ENCODE results near the gene BTBD9.

Gene BTBD9

DNA sequence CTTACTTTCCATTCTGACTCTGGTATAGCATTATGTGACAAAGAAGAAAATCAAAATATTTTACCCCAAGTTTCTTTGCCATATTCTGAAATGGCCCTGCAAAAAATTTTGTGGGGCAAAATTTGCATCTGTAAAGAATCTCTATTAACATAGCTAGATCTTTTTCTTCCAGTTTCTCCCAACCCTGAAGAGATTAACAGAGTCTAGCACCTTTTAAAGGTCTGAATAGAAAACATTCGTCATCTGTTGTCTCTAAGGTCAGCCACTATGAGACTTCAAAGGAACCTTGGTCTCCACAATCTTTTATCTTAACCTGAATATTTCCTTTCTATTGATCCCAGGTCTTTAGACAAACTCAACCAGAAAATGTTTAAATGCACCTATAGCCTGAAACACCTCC lies 205.7 kb downstream of the BTBD9 start:
- H3F3A ChIP-seq (ENCODE audit: control insufficient read depth, insufficient read depth): no peaks in the 10 kb centered on the region
- TF ChIP-seq EZH2phosphoT487 (IDR thresholded peaks at IDR 0.05; ENCODE audit: borderline replicate concordance, low read length): no peak
- TF ChIP-seq, protein P1, sequence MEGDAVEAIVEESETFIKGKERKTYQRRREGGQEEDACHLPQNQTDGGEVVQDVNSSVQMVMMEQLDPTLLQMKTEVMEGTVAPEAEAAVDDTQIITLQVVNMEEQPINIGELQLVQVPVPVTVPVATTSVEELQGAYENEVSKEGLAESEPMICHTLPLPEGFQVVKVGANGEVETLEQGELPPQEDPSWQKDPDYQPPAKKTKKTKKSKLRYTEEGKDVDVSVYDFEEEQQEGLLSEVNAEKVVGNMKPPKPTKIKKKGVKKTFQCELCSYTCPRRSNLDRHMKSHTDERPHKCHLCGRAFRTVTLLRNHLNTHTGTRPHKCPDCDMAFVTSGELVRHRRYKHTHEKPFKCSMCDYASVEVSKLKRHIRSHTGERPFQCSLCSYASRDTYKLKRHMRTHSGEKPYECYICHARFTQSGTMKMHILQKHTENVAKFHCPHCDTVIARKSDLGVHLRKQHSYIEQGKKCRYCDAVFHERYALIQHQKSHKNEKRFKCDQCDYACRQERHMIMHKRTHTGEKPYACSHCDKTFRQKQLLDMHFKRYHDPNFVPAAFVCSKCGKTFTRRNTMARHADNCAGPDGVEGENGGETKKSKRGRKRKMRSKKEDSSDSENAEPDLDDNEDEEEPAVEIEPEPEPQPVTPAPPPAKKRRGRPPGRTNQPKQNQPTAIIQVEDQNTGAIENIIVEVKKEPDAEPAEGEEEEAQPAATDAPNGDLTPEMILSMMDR (IDR thresholded peaks at IDR 0.05; ENCODE audit: low read depth, low read length, poor library complexity, severe bottlenecking): no peak
- no peaks in the 10 kb centered on the region for H4K20me1 ChIP-seq (ENCODE audit: control insufficient read depth, insufficient read depth, low read depth, low read length)
- H3K27me3 ChIP-seq (ENCODE audit: control insufficient read depth, low read length): no peaks in the 10 kb centered on the region
- no peak overlapping the region for H3K27ac ChIP-seq (ENCODE audit: low read depth, low read length)
- no peak overlapping the region for H3K4me3 ChIP-seq (ENCODE audit: low read length)
- no peaks in the 10 kb centered on the region for H3K4me1 ChIP-seq (ENCODE audit: control insufficient read depth, low read length)
- no peaks in the 10 kb centered on the region for H3K36me3 ChIP-seq (ENCODE audit: control insufficient read depth, low read length)
- H3K4me2 ChIP-seq (ENCODE audit: low read length): no peak overlapping the region
- no peaks in the 10 kb centered on the region for H3K9me2 ChIP-seq (replicated peaks; ENCODE audit: control insufficient read depth, low read length)
- H3K79me2 ChIP-seq (ENCODE audit: control insufficient read depth, low read length): no peaks in the 10 kb centered on the region
- no peaks in the 10 kb centered on the region for H3K9me3 ChIP-seq (ENCODE audit: control insufficient read depth, insufficient read depth, low read length)

DNA sequence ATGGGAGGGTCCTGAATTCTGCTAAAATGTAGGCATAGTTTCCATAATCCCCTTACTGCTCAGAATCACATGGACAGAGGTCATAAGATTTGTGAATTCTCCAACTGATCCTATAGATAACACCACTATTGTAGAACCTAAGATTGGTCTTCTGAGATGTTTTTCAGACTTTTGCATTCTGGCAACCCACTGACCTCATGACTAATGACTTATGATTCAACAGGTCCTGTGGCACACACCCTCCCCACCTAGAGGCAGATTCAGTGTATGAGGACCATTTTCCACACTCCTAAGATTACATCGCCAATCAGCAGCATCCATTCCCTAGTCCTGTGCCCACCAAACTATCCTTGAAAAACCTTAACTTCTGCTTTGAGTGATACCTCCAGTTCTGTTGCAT lies 207.2 kb downstream of the BTBD9 start:
- Histone ChIP-seq H3K4me3 (ENCODE audit: low read length) (no peak overlapping the region), H3K4me1 (ENCODE audit: control insufficient read depth, low read length) (peaks cover 10% of the 10 kb centered on the region), H3K27ac (ENCODE audit: low read depth, low read length) (no peak overlapping the region), H3K9me3 (ENCODE audit: control insufficient read depth, insufficient read depth, low read length) (no peaks in the 10 kb centered on the region), H3F3A (ENCODE audit: control insufficient read depth, insufficient read depth) (no peaks in the 10 kb centered on the region), H3K4me2 (ENCODE audit: low read length) (no peak overlapping the region), H3K36me3 (ENCODE audit: control insufficient read depth, low read length) (no peaks in the 10 kb centered on the region), H3K9me2 (replicated peaks; ENCODE audit: control insufficient read depth, low read length) (no peaks in the 10 kb centered on the region), H3K27me3 (ENCODE audit: control insufficient read depth, low read length) (no peaks in the 10 kb centered on the region), H3K79me2 (ENCODE audit: control insufficient read depth, low read length) (no peaks in the 10 kb centered on the region), H4K20me1 (ENCODE audit: control insufficient read depth, insufficient read depth, low read depth, low read length) (no peaks in the 10 kb centered on the region)
- TF ChIP-seq EZH2phosphoT487 (IDR thresholded peaks at IDR 0.05; ENCODE audit: borderline replicate concordance, low read length): no peak
- TF ChIP-seq, protein P1 (IDR thresholded peaks at IDR 0.05; ENCODE audit: low read depth, low read length, poor library complexity, severe bottlenecking): no peak

DNA sequence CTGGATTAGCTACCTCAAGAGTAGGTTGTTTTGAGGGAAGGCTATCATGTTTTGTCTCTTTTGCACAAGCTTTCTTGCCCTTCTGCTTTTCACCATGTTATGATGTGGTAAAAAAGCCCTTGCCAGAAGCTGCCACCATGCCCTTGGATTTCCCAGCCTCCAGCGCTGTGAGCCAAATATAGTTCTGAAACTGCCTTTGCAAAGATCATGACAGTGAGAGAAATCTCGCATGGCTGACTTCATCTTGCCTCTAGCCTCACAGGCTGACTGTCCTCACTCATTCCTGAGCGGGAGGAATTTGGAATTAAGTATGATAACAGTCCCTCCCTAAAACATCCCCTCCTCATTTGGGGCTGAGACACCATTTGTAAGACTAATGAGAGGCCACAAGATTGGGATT lies 207.7 kb downstream of the BTBD9 start:
- H3K4me2 ChIP-seq (ENCODE audit: low read length): no peak overlapping the region
- H3F3A ChIP-seq (ENCODE audit: control insufficient read depth, insufficient read depth): no peaks in the 10 kb centered on the region
- no peaks in the 10 kb centered on the region for H3K27me3 ChIP-seq (ENCODE audit: control insufficient read depth, low read length)
- no peaks in the 10 kb centered on the region for H3K79me2 ChIP-seq (ENCODE audit: control insufficient read depth, low read length)
- H3K36me3 ChIP-seq (ENCODE audit: control insufficient read depth, low read length): no peaks in the 10 kb centered on the region
- no peak overlapping the region for H3K4me3 ChIP-seq (ENCODE audit: low read length)
- no peaks in the 10 kb centered on the region for H3K9me3 ChIP-seq (ENCODE audit: control insufficient read depth, insufficient read depth, low read length)
- H3K9me2 ChIP-seq (replicated peaks; ENCODE audit: control insufficient read depth, low read length): no peaks in the 10 kb centered on the region
- no peak for TF ChIP-seq EZH2phosphoT487 (IDR thresholded peaks at IDR 0.05; ENCODE audit: borderline replicate concordance, low read length)
- TF ChIP-seq, protein P1 (IDR thresholded peaks at IDR 0.05; ENCODE audit: low read depth, low read length, poor library complexity, severe bottlenecking): no peak
- no peaks in the 10 kb centered on the region for H4K20me1 ChIP-seq (ENCODE audit: control insufficient read depth, insufficient read depth, low read depth, low read length)
- H3K4me1 ChIP-seq (ENCODE audit: control insufficient read depth, low read length): peaks cover 13% of the 10 kb centered on the region
- H3K27ac ChIP-seq (ENCODE audit: low read depth, low read length): no peak overlapping the region

DNA sequence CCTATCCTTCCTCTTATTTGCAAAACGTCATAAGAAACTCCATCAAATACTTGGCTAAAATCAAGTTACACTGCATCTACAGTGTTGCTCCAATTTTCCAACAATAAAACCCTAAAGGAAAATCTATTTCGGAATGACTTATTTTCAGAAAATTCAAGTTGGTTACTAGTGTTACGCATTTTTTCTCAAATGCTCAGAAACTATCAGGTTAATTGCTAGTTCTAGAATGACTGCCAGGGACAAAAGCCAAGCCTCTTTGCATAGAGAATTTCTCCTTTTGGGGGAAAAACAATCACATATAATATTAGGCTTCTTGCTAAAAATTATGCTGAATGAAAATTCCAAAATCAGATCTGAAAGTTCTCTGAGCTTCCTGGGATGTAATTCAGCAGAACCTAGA lies 210.2 kb downstream of the BTBD9 start:
- Histone ChIP-seq H3K79me2 (ENCODE audit: control insufficient read depth, low read length) (no peaks in the 10 kb centered on the region), H3K4me1 (ENCODE audit: control insufficient read depth, low read length) (peaks cover 13% of the 10 kb centered on the region), H3F3A (ENCODE audit: control insufficient read depth, insufficient read depth) (no peaks in the 10 kb centered on the region), H4K20me1 (ENCODE audit: control insufficient read depth, insufficient read depth, low read depth, low read length) (no peaks in the 10 kb centered on the region), H3K9me3 (ENCODE audit: control insufficient read depth, insufficient read depth, low read length) (no peaks in the 10 kb centered on the region), H3K36me3 (ENCODE audit: control insufficient read depth, low read length) (no peaks in the 10 kb centered on the region), H3K27me3 (ENCODE audit: control insufficient read depth, low read length) (no peaks in the 10 kb centered on the region), H3K27ac (ENCODE audit: low read depth, low read length) (no peak overlapping the region), H3K4me2 (ENCODE audit: low read length) (no peak overlapping the region), H3K4me3 (ENCODE audit: low read length) (no peak overlapping the region), H3K9me2 (replicated peaks; ENCODE audit: control insufficient read depth, low read length) (no peaks in the 10 kb centered on the region)
- TF ChIP-seq, protein P1 (IDR thresholded peaks at IDR 0.05; ENCODE audit: low read depth, low read length, poor library complexity, severe bottlenecking): no peak
- TF ChIP-seq EZH2phosphoT487 (IDR thresholded peaks at IDR 0.05; ENCODE audit: borderline replicate concordance, low read length): no peak

Data from DOHH2 (cell line).